LNCAP (cell line): ENCODE measurements around the gene DDC.

Experiments used
- CTCF ChIP-seq: fragments of 450-650 bp; IDR thresholded peaks from 2 replicates; pipeline ENCODE4 v1.5.1; 2017; ENCODE audit warnings: mild to moderate bottlenecking

DDC gene

GRCh38 chr7:50564640-50565558, at the start of gene DDC:
DDC (minus strand) TSS chr7:50565405; CDS start chr7:50544085, 21,320 bp downstream.
- TF ChIP-seq CTCF: no peak

GRCh38 chr7:50613473-50613872, 48.3 kb upstream of the DDC start:
- TF ChIP-seq CTCF: no peak

GRCh38 chr7:50612704-50613103, 47.5 kb upstream of the DDC start:
- no peak for TF ChIP-seq CTCF

- TF ChIP-seq CTCF: no peak
Observed at GRCh38 chr7:50610521-50611277, 45.5 kb upstream of the DDC start.

GRCh38 chr7:50608196-50608906, 43.1 kb upstream of the DDC start:
- TF ChIP-seq CTCF: no peak

GRCh38 chr7:50607524-50608125, 42.4 kb upstream of the DDC start:
- TF ChIP-seq CTCF: no peak

- no peak for TF ChIP-seq CTCF
Observed at GRCh38 chr7:50605059-50605458, 39.9 kb upstream of the DDC start.
